HepG2 (cell line): ENCODE results near the gene UQCC5. TPM values are rescaled to one million over a fixed set of nuclear protein-coding genes. Genes with fewer than 3 reads are reported as not detected.
A peak's percentile ranks its signal among the peaks of the same experiment; 100 is the strongest.

ENCODE experiments used
- ARHGAP35 ChIP-seq: sonication (generic); formaldehyde crosslinking; IDR thresholded peaks from 2 replicates; pipeline ENCODE4 v1.9.0; 2022; ENCODE audit warnings: mild to moderate bottlenecking, inconsistent platforms, moderate library complexity, missing genetic modification reagents, borderline replicate concordance
- FOSL2 ChIP-seq: sonication (generic); formaldehyde crosslinking; IDR thresholded peaks from 2 replicates; pipeline ENCODE4 v1.4.0; 2020; ENCODE audit warnings: missing genetic modification reagents
- KAT7 ChIP-seq: IDR thresholded peaks from 2 replicates; pipeline ENCODE4 v1.6.1; 2018; ENCODE audit warnings: borderline replicate concordance, missing compliant biosample characterization
- MIER2 ChIP-seq: IDR thresholded peaks from 2 replicates; pipeline ENCODE4 v1.6.1; 2016; ENCODE audit warnings: missing biosample characterization, missing genetic modification reagents
- MXI1 ChIP-seq: IDR thresholded peaks from 3 replicates; pipeline ENCODE4 v1.6.1; 2012; ENCODE audit warnings: low read depth, low read length, inconsistent platforms, borderline replicate concordance
- RFX3 ChIP-seq: IDR thresholded peaks from 2 replicates; pipeline ENCODE4 v1.6.1; 2016; ENCODE audit warnings: missing biosample characterization, missing genetic modification reagents
- ZBTB8A ChIP-seq: sonication (generic); formaldehyde crosslinking; IDR thresholded peaks from 2 replicates; pipeline ENCODE4 v1.4.0; 2020; ENCODE audit warnings: mild to moderate bottlenecking, low read depth, missing genetic modification reagents, borderline replicate concordance
- ZNF367 ChIP-seq: sonication (generic); formaldehyde crosslinking; IDR thresholded peaks from 2 replicates; pipeline ENCODE4 v1.4.0; 2020; ENCODE audit warnings: missing genetic modification reagents, borderline replicate concordance
- ZNF44 ChIP-seq: sonication (generic); formaldehyde crosslinking; IDR thresholded peaks from 2 replicates; pipeline ENCODE4 v1.5.1; 2020; ENCODE audit warnings: mild to moderate bottlenecking, missing genetic modification reagents
- ZNF562 ChIP-seq: sonication (generic); formaldehyde crosslinking; IDR thresholded peaks from 2 replicates; pipeline ENCODE4 v1.8.0; 2022; ENCODE audit warnings: missing genetic modification reagents, borderline replicate concordance
- ZNF670 ChIP-seq: sonication (generic); formaldehyde crosslinking; IDR thresholded peaks from 2 replicates; pipeline ENCODE4 v1.8.0; 2022; ENCODE audit warnings: mild to moderate bottlenecking, missing genetic modification reagents, borderline replicate concordance
- ZNF7 ChIP-seq: IDR thresholded peaks from 2 replicates; pipeline ENCODE4 v1.6.1; 2016; ENCODE audit warnings: missing biosample characterization, missing genetic modification reagents
- ZNF709 ChIP-seq: sonication (generic); formaldehyde crosslinking; IDR thresholded peaks from 2 replicates; pipeline ENCODE4 v1.5.0; 2020; ENCODE audit warnings: mild to moderate bottlenecking, missing genetic modification reagents
- polyA plus RNA-seq, 8 experiments: library from polyadenylated mRNA; depleted of rRNA in 3 of 8; stranded (reverse) in 7 of 8; unstranded in 1 of 8; fragments of >200 nt; fragmentation: Illumina TruSeq in 4 of 8; extraction: Trizol in 4 of 8; gene quantifications; 2 replicates each; pipeline versions ENCODE4 v1.2.1 to v1.2.3, GENCODE V29; 2011 to 2016; ENCODE audit warnings: low read depth in 4 of 8, missing spikeins in 1 of 8, mixed read lengths in 1 of 8; ENCODE audit not compliant: insufficient read depth in 1 of 8
- total RNA-seq, 5 experiments: library from RNA; depleted of rRNA; stranded (reverse); fragments of >200 nt; fragmentation: Illumina TruSeq; extraction: Trizol; gene quantifications; 2 replicates each; pipeline ENCODE4 v1.2.3, GENCODE V29; 2016; ENCODE audit warnings: low read depth in 1 of 5
- TF ChIP-seq, protein P1 (sequence below): IDR thresholded peaks from 2 replicates; pipeline ENCODE4 v1.6.1; 2016; ENCODE audit warnings: control low read depth
- TF ChIP-seq, protein P2 (sequence below): sonication (generic); formaldehyde crosslinking; IDR thresholded peaks from 2 replicates; pipeline ENCODE4 v1.5.0; 2020; ENCODE audit warnings: mild to moderate bottlenecking, missing genetic modification reagents, borderline replicate concordance
- TF ChIP-seq, protein P3 (sequence below): sonication (generic); formaldehyde crosslinking; IDR thresholded peaks from 2 replicates; pipeline ENCODE4 v1.5.0; 2020; ENCODE audit warnings: missing genetic modification reagents
- TF ChIP-seq, protein P4 (sequence below): IDR thresholded peaks from 2 replicates; pipeline ENCODE4 v1.4.0; 2020; ENCODE audit warnings: mild to moderate bottlenecking, missing genetic modification reagents

The UQCC5 gene
- total and polyA plus RNA-seq, 2 of the 13 experiments (the other 11 are each of a cell fraction or from before 2014, with no cell fraction given), result 15.4 to 29.5 TPM

DNA sequence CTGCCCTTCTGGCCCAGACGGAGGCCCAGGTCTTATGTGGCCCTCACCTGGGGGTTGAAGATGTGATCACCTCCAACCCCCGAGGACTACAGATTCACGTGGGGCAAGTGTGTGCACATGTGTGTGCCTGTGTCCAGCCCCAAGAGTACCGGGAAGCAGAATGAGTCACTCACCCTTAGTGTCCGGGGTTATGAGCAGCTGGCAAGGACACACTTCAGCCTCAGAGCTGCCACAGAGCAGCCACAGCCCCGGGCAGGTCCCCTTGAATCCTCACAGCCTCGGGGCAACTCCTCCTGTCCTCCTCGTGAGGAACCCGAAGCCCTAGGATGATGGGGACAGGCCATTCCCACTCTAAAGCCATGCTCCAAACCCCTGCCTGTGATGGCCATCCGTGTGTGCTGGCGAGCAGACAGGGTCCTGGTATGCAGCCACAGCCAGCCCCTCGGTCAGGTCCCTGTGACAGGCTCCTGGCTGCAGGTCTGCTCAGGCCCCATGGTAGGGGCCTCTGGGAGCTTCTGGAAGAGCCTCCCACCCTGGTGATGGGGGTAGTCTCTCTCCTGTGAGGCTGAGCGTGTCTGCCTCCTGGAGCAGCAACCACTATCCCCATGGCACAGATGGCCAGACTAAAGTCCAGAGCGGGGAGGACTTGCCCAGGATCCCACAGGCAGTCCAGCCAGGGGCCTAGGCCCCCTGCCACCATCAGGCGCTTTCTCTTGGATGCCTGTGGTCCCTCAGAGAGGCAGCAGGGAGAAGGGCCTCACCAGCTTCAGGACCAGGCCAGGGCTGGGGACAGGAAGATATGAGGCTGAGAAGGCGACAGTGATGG is 40.4 kb upstream of the UQCC5 start (continued):
- TF ChIP-seq ZNF709, result no peak
- TF ChIP-seq KAT7, result no peak
- TF ChIP-seq ZNF367 (CRISPR knock-in tag), result no peak
- TF ChIP-seq ZNF670 (CRISPR knock-in tag), result no peak
- TF ChIP-seq, protein P1, sequence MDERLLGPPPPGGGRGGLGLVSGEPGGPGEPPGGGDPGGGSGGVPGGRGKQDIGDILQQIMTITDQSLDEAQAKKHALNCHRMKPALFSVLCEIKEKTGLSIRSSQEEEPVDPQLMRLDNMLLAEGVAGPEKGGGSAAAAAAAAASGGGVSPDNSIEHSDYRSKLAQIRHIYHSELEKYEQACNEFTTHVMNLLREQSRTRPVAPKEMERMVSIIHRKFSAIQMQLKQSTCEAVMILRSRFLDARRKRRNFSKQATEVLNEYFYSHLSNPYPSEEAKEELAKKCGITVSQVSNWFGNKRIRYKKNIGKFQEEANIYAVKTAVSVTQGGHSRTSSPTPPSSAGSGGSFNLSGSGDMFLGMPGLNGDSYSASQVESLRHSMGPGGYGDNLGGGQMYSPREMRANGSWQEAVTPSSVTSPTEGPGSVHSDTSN (CRISPR knock-in tag), result no peak
- no peak for TF ChIP-seq MIER2 (CRISPR knock-in tag)
- TF ChIP-seq, protein P2, sequence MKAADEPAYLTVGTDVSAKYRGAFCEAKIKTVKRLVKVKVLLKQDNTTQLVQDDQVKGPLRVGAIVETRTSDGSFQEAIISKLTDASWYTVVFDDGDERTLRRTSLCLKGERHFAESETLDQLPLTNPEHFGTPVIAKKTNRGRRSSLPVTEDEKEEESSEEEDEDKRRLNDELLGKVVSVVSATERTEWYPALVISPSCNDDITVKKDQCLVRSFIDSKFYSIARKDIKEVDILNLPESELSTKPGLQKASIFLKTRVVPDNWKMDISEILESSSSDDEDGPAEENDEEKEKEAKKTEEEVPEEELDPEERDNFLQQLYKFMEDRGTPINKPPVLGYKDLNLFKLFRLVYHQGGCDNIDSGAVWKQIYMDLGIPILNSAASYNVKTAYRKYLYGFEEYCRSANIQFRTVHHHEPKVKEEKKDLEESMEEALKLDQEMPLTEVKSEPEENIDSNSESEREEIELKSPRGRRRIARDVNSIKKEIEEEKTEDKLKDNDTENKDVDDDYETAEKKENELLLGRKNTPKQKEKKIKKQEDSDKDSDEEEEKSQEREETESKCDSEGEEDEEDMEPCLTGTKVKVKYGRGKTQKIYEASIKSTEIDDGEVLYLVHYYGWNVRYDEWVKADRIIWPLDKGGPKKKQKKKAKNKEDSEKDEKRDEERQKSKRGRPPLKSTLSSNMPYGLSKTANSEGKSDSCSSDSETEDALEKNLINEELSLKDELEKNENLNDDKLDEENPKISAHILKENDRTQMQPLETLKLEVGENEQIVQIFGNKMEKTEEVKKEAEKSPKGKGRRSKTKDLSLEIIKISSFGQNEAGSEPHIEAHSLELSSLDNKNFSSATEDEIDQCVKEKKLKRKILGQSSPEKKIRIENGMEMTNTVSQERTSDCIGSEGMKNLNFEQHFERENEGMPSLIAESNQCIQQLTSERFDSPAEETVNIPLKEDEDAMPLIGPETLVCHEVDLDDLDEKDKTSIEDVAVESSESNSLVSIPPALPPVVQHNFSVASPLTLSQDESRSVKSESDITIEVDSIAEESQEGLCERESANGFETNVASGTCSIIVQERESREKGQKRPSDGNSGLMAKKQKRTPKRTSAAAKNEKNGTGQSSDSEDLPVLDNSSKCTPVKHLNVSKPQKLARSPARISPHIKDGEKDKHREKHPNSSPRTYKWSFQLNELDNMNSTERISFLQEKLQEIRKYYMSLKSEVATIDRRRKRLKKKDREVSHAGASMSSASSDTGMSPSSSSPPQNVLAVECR, result 0 out of 2 replicates have a peak, but pooled peaks have one; percentile 13
- 0 out of 2 replicates have a peak, but pooled peaks have one; percentile 49 for TF ChIP-seq ZNF7 (CRISPR knock-in tag)
- no peak for TF ChIP-seq ZBTB8A (CRISPR knock-in tag)
- TF ChIP-seq ZNF562 (CRISPR knock-in tag), result no peak
- TF ChIP-seq, protein P3, sequence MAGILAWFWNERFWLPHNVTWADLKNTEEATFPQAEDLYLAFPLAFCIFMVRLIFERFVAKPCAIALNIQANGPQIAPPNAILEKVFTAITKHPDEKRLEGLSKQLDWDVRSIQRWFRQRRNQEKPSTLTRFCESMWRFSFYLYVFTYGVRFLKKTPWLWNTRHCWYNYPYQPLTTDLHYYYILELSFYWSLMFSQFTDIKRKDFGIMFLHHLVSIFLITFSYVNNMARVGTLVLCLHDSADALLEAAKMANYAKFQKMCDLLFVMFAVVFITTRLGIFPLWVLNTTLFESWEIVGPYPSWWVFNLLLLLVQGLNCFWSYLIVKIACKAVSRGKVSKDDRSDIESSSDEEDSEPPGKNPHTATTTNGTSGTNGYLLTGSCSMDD, result no peak
- no peak for TF ChIP-seq ZNF44
- no peak for TF ChIP-seq RFX3 (CRISPR knock-in tag)
- peak; percentile 95 for TF ChIP-seq FOSL2 (CRISPR knock-in tag)
- TF ChIP-seq ARHGAP35 (CRISPR knock-in tag), result no peak
- 0 out of 3 replicates have a peak, but pooled peaks have one; percentile 28 for TF ChIP-seq MXI1
- TF ChIP-seq, protein P4, sequence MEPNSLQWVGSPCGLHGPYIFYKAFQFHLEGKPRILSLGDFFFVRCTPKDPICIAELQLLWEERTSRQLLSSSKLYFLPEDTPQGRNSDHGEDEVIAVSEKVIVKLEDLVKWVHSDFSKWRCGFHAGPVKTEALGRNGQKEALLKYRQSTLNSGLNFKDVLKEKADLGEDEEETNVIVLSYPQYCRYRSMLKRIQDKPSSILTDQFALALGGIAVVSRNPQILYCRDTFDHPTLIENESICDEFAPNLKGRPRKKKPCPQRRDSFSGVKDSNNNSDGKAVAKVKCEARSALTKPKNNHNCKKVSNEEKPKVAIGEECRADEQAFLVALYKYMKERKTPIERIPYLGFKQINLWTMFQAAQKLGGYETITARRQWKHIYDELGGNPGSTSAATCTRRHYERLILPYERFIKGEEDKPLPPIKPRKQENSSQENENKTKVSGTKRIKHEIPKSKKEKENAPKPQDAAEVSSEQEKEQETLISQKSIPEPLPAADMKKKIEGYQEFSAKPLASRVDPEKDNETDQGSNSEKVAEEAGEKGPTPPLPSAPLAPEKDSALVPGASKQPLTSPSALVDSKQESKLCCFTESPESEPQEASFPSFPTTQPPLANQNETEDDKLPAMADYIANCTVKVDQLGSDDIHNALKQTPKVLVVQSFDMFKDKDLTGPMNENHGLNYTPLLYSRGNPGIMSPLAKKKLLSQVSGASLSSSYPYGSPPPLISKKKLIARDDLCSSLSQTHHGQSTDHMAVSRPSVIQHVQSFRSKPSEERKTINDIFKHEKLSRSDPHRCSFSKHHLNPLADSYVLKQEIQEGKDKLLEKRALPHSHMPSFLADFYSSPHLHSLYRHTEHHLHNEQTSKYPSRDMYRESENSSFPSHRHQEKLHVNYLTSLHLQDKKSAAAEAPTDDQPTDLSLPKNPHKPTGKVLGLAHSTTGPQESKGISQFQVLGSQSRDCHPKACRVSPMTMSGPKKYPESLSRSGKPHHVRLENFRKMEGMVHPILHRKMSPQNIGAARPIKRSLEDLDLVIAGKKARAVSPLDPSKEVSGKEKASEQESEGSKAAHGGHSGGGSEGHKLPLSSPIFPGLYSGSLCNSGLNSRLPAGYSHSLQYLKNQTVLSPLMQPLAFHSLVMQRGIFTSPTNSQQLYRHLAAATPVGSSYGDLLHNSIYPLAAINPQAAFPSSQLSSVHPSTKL (CRISPR knock-in tag), result peak; percentile 7; the same call in 1 of the 2 replicates
